VCaP (cell line): ENCODE results near the gene ANAPC2.

Source experiments
- H3K27ac ChIP-seq: fragments of 450-650 bp; 2 replicates; pipeline ENCODE4 v1.5.1; 2017
- CTCF ChIP-seq: fragments of 450-650 bp; conservative IDR thresholded peaks from 2 replicates; pipeline ENCODE4 v1.5.1; 2017; ENCODE audit warnings: mild to moderate bottlenecking, moderate library complexity

Gene ANAPC2

GRCh38 chr9:137229903-137230704 lies 41.7 kb upstream of the ANAPC2 start:
- no peak for TF ChIP-seq CTCF
- H3K27ac ChIP-seq, result no peak overlapping the region

DNA sequence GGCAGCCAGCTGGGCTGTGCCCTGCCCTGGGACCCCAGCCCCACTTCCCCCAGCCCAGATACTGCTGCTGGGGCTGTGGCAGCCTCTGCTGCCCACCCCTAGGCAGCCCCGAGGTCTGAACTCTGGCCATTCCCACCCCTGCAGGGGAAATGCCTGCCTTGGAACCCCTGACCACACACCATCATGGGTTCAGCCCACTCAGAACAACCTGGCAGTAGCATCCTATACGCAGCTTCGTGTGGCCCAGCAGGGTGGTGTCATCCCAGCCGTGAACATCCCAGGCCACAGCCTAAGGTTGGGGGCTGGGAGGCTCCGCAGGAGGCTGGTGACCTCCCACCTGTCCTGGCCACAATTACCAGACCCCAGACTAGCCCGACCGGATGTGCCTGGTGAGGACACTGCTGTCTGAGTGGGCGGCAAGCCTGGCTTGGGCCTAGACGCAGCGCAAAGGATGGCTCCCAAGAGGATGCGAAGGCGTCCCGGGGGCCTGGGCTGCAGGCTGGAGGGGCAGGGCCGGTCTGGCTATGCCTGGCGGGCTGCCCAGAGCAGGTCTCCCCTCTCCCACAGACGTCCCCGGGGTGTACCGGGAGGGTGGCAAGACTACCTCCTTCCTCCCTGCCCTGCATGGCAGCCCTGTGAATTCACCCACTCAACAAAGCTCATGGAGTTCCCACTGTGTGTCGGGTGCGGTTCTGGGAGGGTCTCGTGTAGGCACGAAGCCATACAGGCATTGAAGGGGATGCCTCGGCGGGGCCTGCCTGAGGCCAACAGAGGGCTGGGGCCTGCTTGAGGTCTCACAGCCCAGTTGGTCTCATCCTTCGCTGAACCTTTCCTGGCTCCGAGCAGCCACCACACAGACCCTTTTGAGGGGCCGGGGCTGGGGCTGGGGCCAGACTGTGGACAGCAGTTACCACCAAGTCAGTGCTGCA lies 40.9 kb upstream of the ANAPC2 start:
- H3K27ac ChIP-seq, result peak overlapping the region; percentile 97; the same call in 1 of the 2 replicates
- no peak for TF ChIP-seq CTCF

- TF ChIP-seq CTCF, result no peak
- peak overlapping the region; percentile 97; the same call in 1 of the 2 replicates for H3K27ac ChIP-seq
These were observed 40.2 kb upstream of the ANAPC2 start for GRCh38 chr9:137228506-137228967.

DNA sequence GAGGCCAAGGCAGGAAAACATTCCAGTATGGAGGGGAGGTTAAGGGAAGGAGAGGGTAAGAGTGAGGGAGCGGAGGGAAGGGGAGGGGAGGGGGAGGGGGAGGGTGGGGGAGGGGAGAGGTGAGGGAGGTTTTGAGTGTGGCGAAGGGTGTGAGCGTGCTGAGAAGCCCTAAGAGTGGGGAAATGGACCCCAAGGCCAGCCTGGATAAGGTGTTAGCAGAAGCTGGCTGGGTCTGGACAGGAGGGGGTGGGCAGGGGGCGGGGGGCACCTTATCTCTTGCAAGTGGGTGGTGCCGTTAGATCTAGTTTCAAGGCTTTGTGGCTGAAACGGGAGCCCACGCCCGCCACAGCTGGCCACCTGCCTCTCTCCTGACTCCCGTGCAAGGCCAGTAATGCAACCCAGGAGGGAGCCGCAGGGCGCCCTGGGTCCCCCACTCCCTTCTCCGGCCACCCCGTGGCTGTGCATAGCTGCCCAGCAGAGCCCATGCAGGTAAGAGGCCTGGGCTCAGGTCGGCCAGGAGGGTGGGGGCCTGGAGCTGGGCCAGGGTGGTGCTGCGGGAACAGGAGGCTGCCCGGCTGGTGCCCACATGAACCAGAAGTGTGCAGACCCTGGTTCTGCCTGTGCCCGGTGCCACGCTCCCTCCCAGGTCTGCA lies 39.6 kb upstream of the ANAPC2 start:
- no peak for TF ChIP-seq CTCF
- peak overlapping the region; percentile 97 for H3K27ac ChIP-seq

GRCh38 chr9:137227054-137227852 lies 38.9 kb upstream of the ANAPC2 start, which contains the start of gene RNF224:
Gene RNF224, plus strand, starts transcription at chr9:137227502. Its CDS starts 834 bp downstream, at chr9:137228336.
- peak; percentile 90 for TF ChIP-seq CTCF
- H3K27ac ChIP-seq, result peak within 1 kb of the TSS; percentile 97

DNA sequence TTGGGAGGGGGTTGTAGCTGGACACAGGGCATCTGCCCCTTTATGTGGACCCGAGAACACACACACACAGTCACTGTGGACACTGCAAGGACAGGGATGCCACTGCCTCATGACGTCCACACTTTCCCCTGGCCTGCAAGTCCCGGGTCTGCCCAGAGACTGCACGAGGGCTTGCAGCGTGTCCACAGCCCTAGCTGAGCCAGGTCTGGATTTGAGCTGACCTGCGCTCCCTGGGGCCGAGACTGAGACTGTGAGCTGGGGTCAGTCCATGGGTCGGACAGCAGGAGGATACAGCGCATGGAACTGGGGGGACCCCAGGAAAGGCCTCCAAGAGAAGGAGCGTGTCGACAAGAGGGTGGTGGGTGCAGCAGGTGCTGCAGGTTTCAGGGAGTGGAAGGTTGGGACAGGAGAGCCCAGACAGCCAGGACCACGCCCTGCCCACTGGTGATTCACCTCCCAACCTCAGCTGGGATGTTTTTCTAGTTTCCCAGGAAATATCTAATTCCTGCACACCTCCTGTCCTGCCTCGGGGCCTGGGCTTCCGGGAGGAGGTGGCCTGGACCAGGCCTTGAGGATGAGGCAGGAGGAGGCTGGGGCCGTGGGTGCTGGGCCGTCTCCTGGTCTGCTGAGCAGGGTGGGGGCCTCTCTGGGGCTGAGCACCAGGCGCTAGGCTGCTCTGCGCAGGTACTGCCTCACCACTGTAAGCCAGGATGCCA lies 38.1 kb upstream of the ANAPC2 start:
- no peak for TF ChIP-seq CTCF
- H3K27ac ChIP-seq, result peak overlapping the region; percentile 97
